Spinal cord (tissue), 10 donors: ENCODE data around the gene SUPT4H1. TPM values are rescaled to one million over a fixed set of nuclear protein-coding genes. Genes with fewer than 3 reads are reported as not detected.

Experiments
- DNase-seq, 6 donors: peaks; one replicate each; pipeline versions ENCODE4 v3.0.0 to v3.0.0-alpha.2; 2013 to 2015; ENCODE audit warnings: low spot score in 6 of 6, low read depth in 4 of 6
- H3K27ac ChIP-seq: one replicate; pipeline ENCODE4 v1.5.1; 2013; ENCODE audit warnings: low read depth, low read length, control low read depth
- H3K27me3 ChIP-seq: one replicate; pipeline ENCODE4 v1.6.1; 2013; ENCODE audit warnings: low read length; ENCODE audit not compliant: control insufficient read depth, insufficient read depth
- H3K36me3 ChIP-seq: one replicate; pipeline ENCODE4 v1.6.1; 2013; ENCODE audit warnings: low read length; ENCODE audit not compliant: control insufficient read depth, insufficient read depth
- H3K4me1 ChIP-seq: one replicate; pipeline ENCODE4 v1.6.1; 2013; ENCODE audit warnings: low read length; ENCODE audit not compliant: control insufficient read depth, insufficient read depth
- H3K4me3 ChIP-seq: one replicate; pipeline ENCODE4 v1.5.1; 2013; ENCODE audit warnings: low read depth, low read length, control low read depth
- H3K9me3 ChIP-seq: one replicate; pipeline ENCODE4 v1.6.1; 2013; ENCODE audit warnings: low read length; ENCODE audit not compliant: control insufficient read depth, insufficient read depth
- WGBS: methylation state at CpG from one replicate; pipeline ENCODE4 v1.1.5; 2013; ENCODE audit warnings: missing lambda C conversion rate; ENCODE audit not compliant: insufficient coverage; 5-methylcytosine and 5-hydroxymethylcytosine counted together
- polyA plus RNA-seq, 2 donors: library from polyadenylated mRNA; unstranded; fragments of 120-200 nt; gene quantifications; one replicate each; pipeline ENCODE4 v1.2.1, GENCODE V29; 2013; ENCODE audit not compliant: insufficient read length in 2 of 2
- total RNA-seq, 2 donors: library from RNA; depleted of rRNA in 1 of 2; stranded (reverse); fragments of 120-200 nt in 1 of 2; fragments of >200 nt in 1 of 2; gene quantifications; one replicate each; pipeline versions ENCODE4 v1.2.3 to v1.2.4, GENCODE V29; 2013 to 2014
- donor health status: healthy.

SUPT4H1 gene
- total and polyA plus RNA-seq, 4 donors, result 48.4 to 97.8 (median 87.5) TPM

- no peak overlapping the region for H3K4me3 ChIP-seq
- H3K36me3 ChIP-seq, result peaks cover 63% of the 10 kb centered on the region
- no peaks in the 10 kb centered on the region for H3K27me3 ChIP-seq
- DNase-seq, result no peak
- no peak overlapping the region for H3K27ac ChIP-seq
- no peaks in the 10 kb centered on the region for H3K9me3 ChIP-seq
- 93% methylated on average over 15 of the region's 18 CpGs for WGBS
- H3K4me1 ChIP-seq, result peaks cover 35% of the 10 kb centered on the region
These were observed 30.2 kb downstream of the SUPT4H1 start for GRCh38 chr17:58321571-58322525.

- H3K4me3 ChIP-seq, result no peak overlapping the region
- peaks cover 71% of the 10 kb centered on the region for H3K36me3 ChIP-seq
- peaks cover 24% of the 10 kb centered on the region for H3K4me1 ChIP-seq
- 68% methylated on average over 4 of the region's 9 CpGs for WGBS
- H3K9me3 ChIP-seq, result no peaks in the 10 kb centered on the region
- no peak for DNase-seq
- H3K27me3 ChIP-seq, result no peaks in the 10 kb centered on the region
- H3K27ac ChIP-seq, result no peak overlapping the region
These were observed 31.3 kb downstream of the SUPT4H1 start for GRCh38 chr17:58320570-58321323.

GRCh38 chr17:58320163-58320558 lies 31.8 kb downstream of the SUPT4H1 start:
- Histone ChIP-seq H3K9me3 (no peaks in the 10 kb centered on the region), H3K4me3 (no peak overlapping the region), H3K27me3 (no peaks in the 10 kb centered on the region), H3K27ac (no peak overlapping the region), H3K36me3 (peaks cover 77% of the 10 kb centered on the region), H3K4me1 (peaks cover 18% of the 10 kb centered on the region)
- DNase-seq, result no peak
- 96% methylated on average over 7 of the region's 7 CpGs for WGBS

GRCh38 chr17:58319173-58320162 lies 32.5 kb downstream of the SUPT4H1 start:
- 92% methylated on average over 19 of the region's 25 CpGs for WGBS
- Histone ChIP-seq H3K27ac (no peak overlapping the region), H3K4me3 (no peak overlapping the region), H3K9me3 (no peaks in the 10 kb centered on the region), H3K36me3 (peaks cover 82% of the 10 kb centered on the region), H3K27me3 (no peaks in the 10 kb centered on the region), H3K4me1 (peaks cover 13% of the 10 kb centered on the region)
- DNase-seq, result no peak

GRCh38 chr17:58318627-58319172 lies 33.3 kb downstream of the SUPT4H1 start:
- peaks cover 8% of the 10 kb centered on the region for H3K4me1 ChIP-seq
- H3K27ac ChIP-seq, result no peak overlapping the region
- no peaks in the 10 kb centered on the region for H3K9me3 ChIP-seq
- H3K36me3 ChIP-seq, result peaks cover 84% of the 10 kb centered on the region
- no peak overlapping the region for H3K4me3 ChIP-seq
- WGBS, result 89% methylated on average over 5 of the region's 7 CpGs
- no peaks in the 10 kb centered on the region for H3K27me3 ChIP-seq
- no peak for DNase-seq

- H3K36me3 ChIP-seq, result peaks cover 79% of the 10 kb centered on the region
- no peak overlapping the region for H3K4me3 ChIP-seq
- no peaks in the 10 kb centered on the region for H3K27me3 ChIP-seq
- DNase-seq, result no peak
- WGBS, result 90% methylated on average over 8 of the region's 9 CpGs
- no peak overlapping the region for H3K27ac ChIP-seq
- no peaks in the 10 kb centered on the region for H3K9me3 ChIP-seq
- H3K4me1 ChIP-seq, result peaks cover 2% of the 10 kb centered on the region
These were observed 33.9 kb downstream of the SUPT4H1 start for GRCh38 chr17:58318065-58318481.

- Histone ChIP-seq H3K4me1 (no peaks in the 10 kb centered on the region), H3K36me3 (peaks cover 74% of the 10 kb centered on the region), H3K9me3 (no peaks in the 10 kb centered on the region), H3K27me3 (no peaks in the 10 kb centered on the region), H3K27ac (no peak overlapping the region), H3K4me3 (no peak overlapping the region)
- peak in 2 of 6 donors; percentile 16 to 35 for DNase-seq
- 58% methylated on average over 3 of the region's 5 CpGs for WGBS
These were observed 34.5 kb downstream of the SUPT4H1 start for GRCh38 chr17:58317421-58318064.

GRCh38 chr17:58316260-58316960 lies 35.6 kb downstream of the SUPT4H1 start:
- no peak overlapping the region for H3K4me3 ChIP-seq
- no peaks in the 10 kb centered on the region for H3K4me1 ChIP-seq
- no peaks in the 10 kb centered on the region for H3K9me3 ChIP-seq
- WGBS, result 96% methylated on average over 6 of the region's 8 CpGs
- H3K36me3 ChIP-seq, result peaks cover 74% of the 10 kb centered on the region
- no peak for DNase-seq
- H3K27ac ChIP-seq, result no peak overlapping the region
- no peaks in the 10 kb centered on the region for H3K27me3 ChIP-seq
